22Rv1 (cell line): ENCODE measurements around the gene OR51E1.

Source experiments
- CTCF ChIP-seq: fragments of 450-650 bp; IDR thresholded peaks from 2 replicates; pipeline ENCODE4 v1.5.1; 2017; ENCODE audit warnings: mild to moderate bottlenecking
- ZFX ChIP-seq: fragments of 450-650 bp; IDR thresholded peaks from 2 replicates; pipeline ENCODE4 v1.6.1; 2017; ENCODE audit warnings: antibody characterized with exemption, borderline replicate concordance

GRCh38 chr11:4636136-4636535 is 7.6 kb upstream of the OR51E1 start:
- TF ChIP-seq CTCF: no peak
- no peak for TF ChIP-seq ZFX
